ENCODE data around the gene CNBD2.
"Not testable (repeated sequence)": the region's sequence is repeated elsewhere in the genome, so short reads cannot be mapped to it uniquely, and the experiment has no call there.

CNBD2 gene

DNA sequence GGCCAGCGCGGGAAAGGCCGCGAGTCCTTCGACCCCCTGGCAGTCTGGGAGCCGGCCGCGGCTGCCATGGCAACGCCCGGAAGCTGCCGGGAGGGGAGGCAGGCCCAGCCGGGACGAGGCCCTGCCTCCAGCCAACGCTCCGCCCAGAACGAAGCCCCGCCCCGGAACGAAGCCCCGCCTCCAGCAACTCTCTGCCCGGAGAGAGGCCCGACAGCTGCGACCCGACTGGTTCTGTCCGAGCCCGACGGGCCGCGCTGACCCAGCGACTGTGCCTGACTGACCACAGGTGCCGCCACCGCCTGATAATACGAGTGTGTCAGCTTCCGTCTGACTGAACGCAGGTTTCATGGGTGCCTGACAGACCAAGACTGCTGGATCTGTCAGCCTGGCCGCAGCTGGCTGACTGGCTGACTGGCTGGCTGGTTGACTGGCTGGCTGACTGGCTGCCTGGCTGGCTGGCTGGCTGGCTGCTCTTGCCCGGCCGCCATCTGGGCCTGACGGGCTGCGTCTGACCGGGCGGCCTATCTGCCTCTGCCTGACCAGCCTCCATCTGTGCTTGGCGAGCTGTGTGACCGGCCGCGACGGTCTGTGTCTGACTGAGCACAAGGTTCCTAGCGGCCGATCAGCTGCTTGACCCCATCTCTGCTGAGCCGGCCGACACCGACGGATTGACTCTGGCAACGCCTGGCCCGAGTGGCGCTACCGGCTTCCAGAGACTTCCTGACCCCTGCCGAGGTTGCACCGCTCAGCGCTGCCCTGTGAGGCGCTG lies 96.5 kb downstream of the CNBD2 start:
- DNase-seq = peak; percentile 92 to 94

DNA sequence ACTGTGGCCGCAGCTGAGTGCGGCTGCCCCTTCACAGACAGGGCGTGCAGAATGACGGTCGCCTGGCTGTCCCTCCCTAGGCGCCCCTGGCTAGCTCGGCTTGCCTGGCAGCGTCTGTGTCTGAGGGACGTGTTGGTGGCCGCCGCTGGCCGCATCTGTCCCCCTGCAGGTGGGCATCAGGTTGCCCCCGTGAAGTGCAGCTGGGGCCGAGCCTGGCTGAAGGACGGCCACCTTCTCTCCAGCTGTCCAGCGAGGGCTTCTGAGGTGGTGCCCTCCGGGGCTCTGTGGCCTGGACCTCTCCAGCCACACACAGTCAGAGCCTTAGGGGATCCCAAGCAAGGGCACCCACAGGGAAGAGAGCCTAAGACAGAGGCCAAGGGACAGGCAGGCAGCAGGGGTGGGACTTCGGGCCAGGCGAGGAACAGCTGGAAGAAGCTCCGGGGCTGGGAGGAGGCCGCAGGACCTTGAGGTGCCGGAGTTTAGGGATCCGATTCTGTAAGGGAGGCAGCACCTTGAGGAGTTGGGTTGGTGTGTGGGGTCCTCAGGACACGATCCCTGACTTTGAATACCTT lies 97.1 kb downstream of the CNBD2 start:
- no peak for DNase-seq

DNA sequence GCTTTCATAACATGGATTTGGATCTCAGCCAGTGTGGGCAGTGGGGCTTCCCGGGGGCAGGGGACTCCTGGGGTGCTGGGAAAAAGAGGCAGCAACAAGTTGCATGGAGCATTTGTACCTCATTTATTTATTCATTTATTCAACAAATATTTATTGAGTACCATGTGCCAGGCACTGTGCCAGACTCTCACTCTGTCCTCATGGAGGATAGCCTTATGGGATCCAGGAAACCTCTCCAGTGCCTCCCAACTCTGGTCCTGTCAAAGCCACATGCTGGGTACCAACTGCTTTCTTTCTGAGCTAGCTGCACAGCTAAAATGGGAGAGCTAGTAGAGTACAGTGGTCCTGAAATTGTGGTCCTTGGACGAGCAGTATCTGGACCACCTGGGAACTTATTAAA lies 98.4 kb downstream of the CNBD2 start:
- DNase-seq = no peak

DNA sequence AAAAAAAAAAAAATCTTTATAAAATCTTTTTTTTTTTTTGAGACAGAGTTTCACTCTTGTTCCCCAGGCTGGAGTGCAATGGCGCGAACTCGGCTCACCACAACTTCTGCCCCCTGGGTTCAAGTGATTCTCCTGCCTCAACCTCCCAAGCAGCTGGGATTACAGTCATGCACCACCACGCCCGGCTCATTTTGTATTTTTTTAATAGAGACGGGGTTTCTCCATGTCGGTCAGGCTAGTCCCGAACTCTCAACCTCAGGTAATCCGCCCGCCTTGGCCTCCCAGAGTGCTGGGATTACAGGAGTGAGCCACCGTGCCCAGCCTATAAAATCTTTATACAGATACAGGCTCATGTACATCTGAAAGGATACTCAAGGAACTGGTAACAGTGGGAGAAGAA lies 100.1 kb downstream of the CNBD2 start:
- DNase-seq = not testable (repeated sequence)

DNA sequence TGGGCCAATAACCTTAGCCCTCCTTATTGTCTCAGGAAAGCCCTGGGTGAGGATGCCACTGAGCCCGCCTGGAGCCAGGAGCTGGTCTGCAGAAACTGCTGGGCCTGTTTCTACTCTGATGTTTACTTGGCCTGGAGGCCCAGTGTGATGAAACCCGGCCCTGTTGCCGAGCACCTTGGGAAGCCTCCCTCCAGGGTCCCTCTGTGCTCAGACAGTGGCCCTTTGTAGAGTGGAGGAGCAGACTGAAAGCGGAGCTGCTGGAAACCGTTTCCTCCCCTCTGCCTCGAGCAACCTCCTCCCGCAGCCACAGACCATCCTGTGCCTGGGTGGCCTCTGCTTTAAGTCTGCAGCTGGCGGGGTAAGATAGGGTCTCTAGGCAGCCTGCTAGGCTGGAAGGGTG lies 102.1 kb downstream of the CNBD2 start:
- no peak for DNase-seq

DNA sequence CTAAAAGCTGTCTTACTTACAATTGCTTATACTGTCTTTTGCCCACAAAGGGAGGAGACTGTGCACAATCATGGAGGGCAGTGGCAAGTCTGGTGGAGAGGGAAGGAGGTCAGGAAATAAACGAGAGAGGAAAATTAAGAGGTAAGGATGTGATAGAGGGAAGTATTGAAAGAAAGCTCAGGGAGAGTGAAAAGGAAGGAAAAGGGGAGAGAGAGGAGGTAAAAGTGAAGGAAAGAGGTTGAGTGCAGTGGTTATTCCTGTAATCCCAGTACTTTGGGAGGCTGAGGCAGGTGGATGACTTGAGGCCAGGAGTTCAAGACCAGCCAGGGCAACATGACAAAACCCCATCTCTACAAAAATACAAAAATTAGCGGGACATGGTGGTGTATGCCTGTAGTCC lies 103.5 kb downstream of the CNBD2 start:
- DNase-seq = no peak

DNA sequence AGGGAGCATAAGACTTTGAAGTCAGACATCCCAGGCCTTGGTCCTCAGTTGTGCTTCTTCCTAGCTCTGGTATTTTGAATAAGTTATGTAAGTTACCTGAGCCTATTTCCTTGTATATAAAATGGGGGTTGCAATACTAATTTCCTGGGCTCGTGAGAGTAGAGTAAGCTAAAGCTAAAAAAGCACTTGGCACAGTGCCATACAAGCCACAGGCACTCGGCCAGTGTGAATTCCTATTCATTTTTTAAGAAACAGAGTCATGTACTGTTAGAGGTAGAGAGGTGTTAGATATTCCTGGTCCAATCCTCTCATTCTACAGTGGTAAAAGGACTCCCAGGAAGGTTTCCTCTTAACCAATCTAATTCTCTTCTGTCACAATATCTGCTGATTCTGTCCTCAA lies 106.6 kb downstream of the CNBD2 start:
- no peak for DNase-seq

DNA sequence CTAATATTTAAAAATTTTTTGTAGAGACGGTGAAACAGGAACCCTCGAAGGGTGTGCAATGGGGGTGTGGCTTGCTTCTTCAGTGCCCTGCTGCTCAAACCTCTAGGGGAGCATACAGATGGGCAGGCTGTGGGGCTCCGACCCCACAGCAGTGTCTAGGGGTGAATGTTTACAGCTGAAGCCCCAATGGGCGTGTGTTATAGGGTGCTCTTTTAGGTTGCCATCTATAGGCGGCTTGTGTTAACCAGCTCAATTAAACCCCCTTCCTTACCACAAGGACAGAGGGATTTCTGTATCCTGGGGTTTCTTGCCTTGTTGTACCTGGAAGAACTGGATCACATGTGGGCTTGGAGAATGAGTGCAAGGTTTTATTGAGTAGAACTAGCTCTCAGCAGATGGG lies 109.4 kb downstream of the CNBD2 start:
- DNase-seq = not testable (repeated sequence)

DNA sequence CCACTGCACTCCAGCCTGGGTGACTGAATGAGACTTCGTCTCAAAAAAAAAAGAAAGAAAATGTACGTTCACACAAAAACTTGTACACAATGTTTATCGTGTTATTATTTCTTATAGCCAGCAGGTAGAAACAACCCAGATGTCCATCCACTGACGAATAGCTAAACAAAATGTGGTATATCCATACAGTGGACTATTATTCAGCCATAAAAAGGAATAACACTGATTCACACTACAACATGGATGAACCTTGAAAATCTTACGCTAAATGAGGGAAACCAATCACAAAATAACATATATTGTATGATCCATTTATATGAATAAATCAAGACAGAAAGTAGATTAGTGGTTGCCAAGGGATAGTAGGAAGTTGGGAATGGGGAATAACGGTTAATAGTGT lies 111.1 kb downstream of the CNBD2 start:
- no peak for DNase-seq

DNA sequence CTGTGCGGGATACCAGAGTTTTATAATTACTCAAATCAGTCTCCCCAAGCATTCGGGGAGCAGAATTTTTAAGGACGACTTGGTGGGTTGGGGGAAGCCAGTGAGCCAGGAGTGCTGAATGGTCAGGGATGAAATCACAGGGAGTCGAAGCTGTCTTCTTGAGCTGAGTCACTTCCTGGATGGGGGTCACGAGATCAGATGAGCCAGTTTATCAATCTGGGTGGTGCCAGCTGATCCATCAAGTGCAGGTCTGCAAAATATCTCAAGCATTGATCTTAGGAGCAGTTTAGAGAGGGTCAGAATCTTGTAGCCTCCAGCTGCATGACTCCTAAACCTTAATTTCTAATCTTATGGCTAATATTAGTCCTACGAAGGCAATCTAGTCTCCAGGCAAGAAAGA lies 111.6 kb downstream of the CNBD2 start:
- DNase-seq = not testable (repeated sequence)

All from CD4-positive, alpha-beta T cell treated with Interleukin-1 beta for 1 hour (primary cell).